Skeletal muscle tissue (tissue), 4 donors: ENCODE measurements around the gene OPHN1. TPM values are rescaled to one million over a fixed set of nuclear protein-coding genes. Genes with fewer than 3 reads are reported as not detected.

ENCODE experiments used
- H3K27ac ChIP-seq: one replicate; pipeline ENCODE4 v1.7.0; 2013; ENCODE audit warnings: mild to moderate bottlenecking, low read depth, low read length, inconsistent platforms
- H3K27me3 ChIP-seq, 3 donors: one replicate each; pipeline ENCODE4 v1.7.0; 2013; ENCODE audit warnings: low read length in 3 of 3; ENCODE audit not compliant: control insufficient read depth in 3 of 3, insufficient read depth in 3 of 3
- H3K36me3 ChIP-seq, 3 donors: one replicate each; pipeline ENCODE4 v1.7.0; 2013; ENCODE audit warnings: low read length in 3 of 3; ENCODE audit not compliant: control insufficient read depth in 3 of 3, insufficient read depth in 3 of 3
- H3K4me1 ChIP-seq, 3 donors: one replicate each; pipeline ENCODE4 v1.7.0; 2013; ENCODE audit warnings: low read length in 3 of 3, mild to moderate bottlenecking in 3 of 3; ENCODE audit not compliant: control insufficient read depth in 3 of 3, insufficient read depth in 3 of 3
- H3K4me3 ChIP-seq, 3 donors: one replicate each; pipeline ENCODE4 v1.7.0; 2013; ENCODE audit warnings: low read length in 3 of 3
- H3K9ac ChIP-seq, 3 donors: one replicate each; pipeline ENCODE4 v1.7.0; 2013; ENCODE audit warnings: low read length in 3 of 3, mild to moderate bottlenecking in 3 of 3, moderate library complexity in 2 of 3, low read depth in 1 of 3
- H3K9me3 ChIP-seq, 3 donors: one replicate each; pipeline ENCODE4 v1.7.0; 2013; ENCODE audit warnings: low read length in 3 of 3; ENCODE audit not compliant: control insufficient read depth in 3 of 3
- total RNA-seq: library from RNA; depleted of rRNA; stranded (reverse); fragments of >200 nt; gene quantifications from one replicate; pipeline ENCODE4 v1.2.3, GENCODE V29; 2014
- donor health status: Osteomylitis.

The OPHN1 gene
- total RNA-seq, 1 donor from 2014 or later: 16.7 TPM

- Histone ChIP-seq H3K27me3 (no peaks in the 10 kb centered on the region), H3K27ac (no peak overlapping the region), H3K9me3 (no peaks in the 10 kb centered on the region), H3K9ac (no peak overlapping the region), H3K36me3 (no peaks in the 10 kb centered on the region), H3K4me1 (no peaks in the 10 kb centered on the region), H3K4me3 (no peak overlapping the region)
Measured at GRCh38 chrX:68163441-68163840, 269.9 kb downstream of the OPHN1 start.

- no peak overlapping the region for H3K9ac ChIP-seq
- no peak overlapping the region for H3K27ac ChIP-seq
- H3K4me1 ChIP-seq: no peaks in the 10 kb centered on the region
- H3K27me3 ChIP-seq: peaks cover 0 to 4% (median 0%) of the 10 kb centered on the region in 3 donors
- H3K4me3 ChIP-seq: no peak overlapping the region
- no peaks in the 10 kb centered on the region for H3K9me3 ChIP-seq
- no peaks in the 10 kb centered on the region for H3K36me3 ChIP-seq
Measured at GRCh38 chrX:68147848-68148247, 285.4 kb downstream of the OPHN1 start.

GRCh38 chrX:68146054-68146453, 287.2 kb downstream of the OPHN1 start:
- H3K4me3 ChIP-seq: no peak overlapping the region
- no peak overlapping the region for H3K9ac ChIP-seq
- no peaks in the 10 kb centered on the region for H3K36me3 ChIP-seq
- H3K27me3 ChIP-seq: no peaks in the 10 kb centered on the region
- no peaks in the 10 kb centered on the region for H3K4me1 ChIP-seq
- H3K9me3 ChIP-seq: no peaks in the 10 kb centered on the region
- no peak overlapping the region for H3K27ac ChIP-seq

- Histone ChIP-seq H3K4me1 (peaks cover 0 to 6% (median 3%) of the 10 kb centered on the region in 3 donors), H3K27ac (no peak overlapping the region), H3K9ac (no peak overlapping the region), H3K27me3 (no peaks in the 10 kb centered on the region), H3K9me3 (no peaks in the 10 kb centered on the region), H3K36me3 (no peaks in the 10 kb centered on the region), H3K4me3 (no peak overlapping the region)
Measured at GRCh38 chrX:68139791-68140190, 293.5 kb downstream of the OPHN1 start.

GRCh38 chrX:68133181-68133580, 300.1 kb downstream of the OPHN1 start:
- Histone ChIP-seq H3K9ac (no peak overlapping the region), H3K9me3 (no peaks in the 10 kb centered on the region), H3K4me1 (no peaks in the 10 kb centered on the region), H3K4me3 (no peak overlapping the region), H3K27ac (no peak overlapping the region), H3K27me3 (no peaks in the 10 kb centered on the region), H3K36me3 (no peaks in the 10 kb centered on the region)

- Histone ChIP-seq H3K9me3 (no peaks in the 10 kb centered on the region), H3K27ac (no peak overlapping the region), H3K9ac (no peak overlapping the region), H3K4me3 (no peak overlapping the region), H3K36me3 (no peaks in the 10 kb centered on the region), H3K4me1 (no peaks in the 10 kb centered on the region), H3K27me3 (no peaks in the 10 kb centered on the region)
Measured at GRCh38 chrX:68132749-68133148, 300.5 kb downstream of the OPHN1 start.

- H3K4me1 ChIP-seq: no peaks in the 10 kb centered on the region
- no peaks in the 10 kb centered on the region for H3K27me3 ChIP-seq
- no peak overlapping the region for H3K27ac ChIP-seq
- peaks cover 0 to 2% (median 0%) of the 10 kb centered on the region in 3 donors for H3K36me3 ChIP-seq
- H3K4me3 ChIP-seq: no peak overlapping the region
- H3K9me3 ChIP-seq: no peaks in the 10 kb centered on the region
- no peak overlapping the region for H3K9ac ChIP-seq
Measured at GRCh38 chrX:68121835-68122234, 311.5 kb downstream of the OPHN1 start.

- Histone ChIP-seq H3K9ac (no peak overlapping the region), H3K4me1 (no peaks in the 10 kb centered on the region), H3K27ac (no peak overlapping the region), H3K4me3 (no peak overlapping the region), H3K27me3 (no peaks in the 10 kb centered on the region), H3K36me3 (peaks cover 0 to 2% (median 0%) of the 10 kb centered on the region in 3 donors), H3K9me3 (no peaks in the 10 kb centered on the region)
Measured at GRCh38 chrX:68121371-68121770, 311.9 kb downstream of the OPHN1 start.

- Histone ChIP-seq H3K36me3 (peaks cover 3 to 6% (median 5%) of the 10 kb centered on the region in 3 donors), H3K4me3 (no peak overlapping the region), H3K9me3 (no peaks in the 10 kb centered on the region), H3K27ac (no peak overlapping the region), H3K4me1 (no peaks in the 10 kb centered on the region), H3K27me3 (no peaks in the 10 kb centered on the region), H3K9ac (no peak overlapping the region)
Measured at GRCh38 chrX:68115371-68115770, 317.9 kb downstream of the OPHN1 start.

GRCh38 chrX:68114573-68115129, 318.6 kb downstream of the OPHN1 start:
- Histone ChIP-seq H3K4me3 (no peak overlapping the region), H3K27ac (no peak overlapping the region), H3K9me3 (no peaks in the 10 kb centered on the region), H3K27me3 (no peaks in the 10 kb centered on the region), H3K4me1 (no peaks in the 10 kb centered on the region), H3K36me3 (peaks cover 4 to 7% (median 5%) of the 10 kb centered on the region in 3 donors), H3K9ac (no peak overlapping the region)
